Progenitor cell of endocrine pancreas (in vitro differentiated cells): Measurements from ENCODE around the gene GPR45. TPM values are rescaled to one million over a fixed set of nuclear protein-coding genes. Genes with fewer than 3 reads are reported as not detected.

Source experiments
- DNase-seq: peaks from one replicate; pipeline ENCODE4 v3.0.0; 2021; ENCODE audit warnings: low spot score; ENCODE audit not compliant: unreplicated experiment
- H3K27ac Mint-ChIP-seq: 2 replicates; pipeline ENCODE4 v1.8.0; 2021; ENCODE audit warnings: mild to moderate bottlenecking, moderate library complexity, mixed read lengths
- H3K27me3 Mint-ChIP-seq: 2 replicates; pipeline ENCODE4 v1.8.0; 2021; ENCODE audit warnings: mixed read lengths
- H3K36me3 Mint-ChIP-seq: 2 replicates; pipeline ENCODE4 v1.8.0; 2022; ENCODE audit warnings: mixed read lengths; ENCODE audit not compliant: insufficient read depth
- H3K4me1 Mint-ChIP-seq: 2 replicates; pipeline ENCODE4 v1.8.0; 2021; ENCODE audit warnings: low read depth, mixed read lengths
- H3K4me3 Mint-ChIP-seq: 2 replicates; pipeline ENCODE4 v1.8.0; 2021; ENCODE audit warnings: low read depth, mild to moderate bottlenecking, moderate library complexity, mixed read lengths
- H3K9me3 Mint-ChIP-seq: 2 replicates; pipeline ENCODE4 v1.8.0; 2021; ENCODE audit warnings: low read depth, mixed read lengths
- total RNA-seq: library from RNA; stranded (reverse); gene quantifications from 2 replicates; pipeline ENCODE4 v1.2.1, GENCODE V29; 2021
- TF ChIP-seq, protein P1 (sequence below): fragments of 200-600 bp; sonication (generic); IDR thresholded peaks from one replicate; pipeline ENCODE4 v1.5.0; 2021; ENCODE audit warnings: antibody characterized with exemption, mild to moderate bottlenecking; ENCODE audit not compliant: unreplicated experiment

Gene GPR45
- total RNA-seq, 1 donor from 2014 or later: not detected

DNA sequence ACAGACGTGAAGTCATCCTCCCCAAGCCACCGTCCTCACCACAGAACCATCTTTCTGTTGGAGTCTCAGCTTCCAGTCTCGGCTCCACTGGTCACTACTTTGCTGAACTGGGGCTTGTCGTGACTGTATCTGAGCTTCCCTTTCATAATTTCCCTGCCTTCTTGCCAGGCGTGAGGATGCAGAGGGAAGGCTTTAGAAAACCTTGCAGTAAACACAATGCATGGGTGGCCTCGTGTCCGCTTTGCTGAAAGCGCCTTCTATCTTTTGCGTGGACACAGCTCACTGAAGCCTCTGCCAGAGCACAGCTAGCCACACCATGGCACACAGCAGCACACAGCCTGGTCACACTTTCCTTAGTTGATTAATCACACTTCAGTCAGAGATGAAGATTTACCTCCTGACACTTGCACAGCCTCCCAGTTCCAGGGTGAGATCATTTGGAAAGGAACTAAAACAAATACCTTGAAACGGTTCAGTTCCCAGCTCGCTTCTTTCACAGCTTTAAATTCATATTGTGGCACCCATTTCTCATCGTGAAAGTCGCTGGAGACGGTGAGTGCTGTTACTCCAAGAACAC lies 2.8 kb upstream of the GPR45 start:
- Mint-ChIP-seq H3K27ac (no peak overlapping the region), H3K9me3 (no peaks in the 10 kb centered on the region), H3K4me1 (no peaks in the 10 kb centered on the region), H3K4me3 (no peak overlapping the region), H3K27me3 (peaks cover 22% of the 10 kb centered on the region), H3K36me3 (no peaks in the 10 kb centered on the region)
- no peak for DNase-seq
- TF ChIP-seq, protein P1, sequence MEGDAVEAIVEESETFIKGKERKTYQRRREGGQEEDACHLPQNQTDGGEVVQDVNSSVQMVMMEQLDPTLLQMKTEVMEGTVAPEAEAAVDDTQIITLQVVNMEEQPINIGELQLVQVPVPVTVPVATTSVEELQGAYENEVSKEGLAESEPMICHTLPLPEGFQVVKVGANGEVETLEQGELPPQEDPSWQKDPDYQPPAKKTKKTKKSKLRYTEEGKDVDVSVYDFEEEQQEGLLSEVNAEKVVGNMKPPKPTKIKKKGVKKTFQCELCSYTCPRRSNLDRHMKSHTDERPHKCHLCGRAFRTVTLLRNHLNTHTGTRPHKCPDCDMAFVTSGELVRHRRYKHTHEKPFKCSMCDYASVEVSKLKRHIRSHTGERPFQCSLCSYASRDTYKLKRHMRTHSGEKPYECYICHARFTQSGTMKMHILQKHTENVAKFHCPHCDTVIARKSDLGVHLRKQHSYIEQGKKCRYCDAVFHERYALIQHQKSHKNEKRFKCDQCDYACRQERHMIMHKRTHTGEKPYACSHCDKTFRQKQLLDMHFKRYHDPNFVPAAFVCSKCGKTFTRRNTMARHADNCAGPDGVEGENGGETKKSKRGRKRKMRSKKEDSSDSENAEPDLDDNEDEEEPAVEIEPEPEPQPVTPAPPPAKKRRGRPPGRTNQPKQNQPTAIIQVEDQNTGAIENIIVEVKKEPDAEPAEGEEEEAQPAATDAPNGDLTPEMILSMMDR: no peak

DNA sequence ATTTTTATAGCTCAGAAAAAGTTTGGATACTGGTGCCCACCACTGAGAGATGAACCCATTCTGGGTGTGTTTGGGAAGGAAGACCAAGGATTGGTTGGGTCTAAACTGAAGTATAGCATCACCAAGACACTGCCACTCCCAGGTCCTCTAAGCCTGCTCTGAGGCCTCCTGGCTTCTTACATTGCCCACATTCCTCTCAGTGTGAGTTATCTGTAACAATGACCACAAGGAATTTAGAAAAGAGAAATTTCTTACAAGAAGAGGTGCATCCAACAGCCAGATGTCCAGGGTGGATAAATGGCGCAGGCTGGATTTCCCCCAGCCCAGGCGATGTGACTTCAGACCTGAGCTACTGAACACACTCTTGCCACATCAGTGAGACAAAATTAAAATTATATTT lies 1.6 kb upstream of the GPR45 start:
- DNase-seq: no peak
- Mint-ChIP-seq H3K9me3 (no peaks in the 10 kb centered on the region), H3K27me3 (peaks cover 22% of the 10 kb centered on the region), H3K27ac (no peak overlapping the region), H3K4me3 (no peak overlapping the region), H3K36me3 (no peaks in the 10 kb centered on the region), H3K4me1 (no peaks in the 10 kb centered on the region)
- TF ChIP-seq, protein P1: no peak

DNA sequence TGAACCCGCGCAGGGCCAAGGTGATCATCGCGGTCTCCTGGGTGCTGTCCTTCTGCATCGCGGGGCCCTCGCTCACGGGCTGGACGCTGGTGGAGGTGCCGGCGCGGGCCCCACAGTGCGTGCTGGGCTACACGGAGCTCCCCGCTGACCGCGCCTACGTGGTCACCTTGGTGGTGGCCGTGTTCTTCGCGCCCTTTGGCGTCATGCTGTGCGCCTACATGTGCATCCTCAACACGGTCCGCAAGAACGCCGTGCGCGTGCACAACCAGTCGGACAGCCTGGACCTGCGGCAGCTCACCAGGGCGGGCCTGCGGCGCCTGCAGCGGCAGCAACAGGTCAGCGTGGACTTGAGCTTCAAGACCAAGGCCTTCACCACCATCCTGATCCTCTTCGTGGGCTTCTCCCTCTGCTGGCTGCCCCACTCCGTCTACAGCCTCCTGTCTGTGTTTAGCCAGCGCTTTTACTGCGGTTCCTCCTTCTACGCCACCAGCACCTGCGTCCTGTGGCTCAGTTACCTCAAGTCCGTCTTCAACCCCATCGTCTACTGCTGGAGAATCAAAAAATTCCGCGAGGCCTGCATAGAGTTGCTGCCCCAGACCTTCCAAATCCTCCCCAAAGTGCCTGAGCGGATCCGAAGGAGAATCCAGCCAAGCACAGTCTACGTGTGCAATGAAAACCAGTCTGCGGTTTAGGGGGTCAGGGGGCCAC lies 897 bp downstream of the GPR45 start:
- no peak overlapping the region for H3K4me3 Mint-ChIP-seq

DNA sequence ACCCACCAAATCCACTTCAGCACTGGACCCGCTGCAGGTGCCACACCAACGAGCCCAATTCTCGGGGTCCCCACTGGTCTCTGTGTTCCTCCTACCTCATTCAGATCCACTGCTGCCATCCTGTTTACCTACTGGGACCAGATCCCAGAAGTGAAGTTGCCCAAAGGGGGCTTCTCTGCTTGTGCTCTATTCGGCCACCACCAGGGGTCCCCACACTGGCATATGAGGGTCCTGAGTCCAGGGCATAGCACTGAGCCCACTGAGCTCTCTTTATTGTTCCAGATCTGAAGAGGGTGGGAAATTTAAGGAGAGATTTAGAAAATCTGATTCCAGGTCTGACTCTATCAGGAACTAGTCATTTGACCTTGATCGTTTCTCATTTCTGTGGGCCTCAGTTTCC lies 2.4 kb downstream of the GPR45 start:
- H3K9me3 Mint-ChIP-seq: no peaks in the 10 kb centered on the region
- no peak overlapping the region for H3K4me3 Mint-ChIP-seq
- H3K27ac Mint-ChIP-seq: no peak overlapping the region
- H3K27me3 Mint-ChIP-seq: peaks cover 2% of the 10 kb centered on the region
- H3K36me3 Mint-ChIP-seq: no peaks in the 10 kb centered on the region
- H3K4me1 Mint-ChIP-seq: no peaks in the 10 kb centered on the region
- TF ChIP-seq, protein P1: peak; percentile 60
- DNase-seq: peak; percentile 16

More for the DNA sequence above, 897 bp downstream of the GPR45 start:
- Mint-ChIP-seq H3K27ac (no peak overlapping the region), H3K4me1 (no peaks in the 10 kb centered on the region), H3K9me3 (no peaks in the 10 kb centered on the region), H3K36me3 (no peaks in the 10 kb centered on the region), H3K27me3 (peaks cover 6% of the 10 kb centered on the region)
- DNase-seq: no peak
- TF ChIP-seq, protein P1: no peak

DNA sequence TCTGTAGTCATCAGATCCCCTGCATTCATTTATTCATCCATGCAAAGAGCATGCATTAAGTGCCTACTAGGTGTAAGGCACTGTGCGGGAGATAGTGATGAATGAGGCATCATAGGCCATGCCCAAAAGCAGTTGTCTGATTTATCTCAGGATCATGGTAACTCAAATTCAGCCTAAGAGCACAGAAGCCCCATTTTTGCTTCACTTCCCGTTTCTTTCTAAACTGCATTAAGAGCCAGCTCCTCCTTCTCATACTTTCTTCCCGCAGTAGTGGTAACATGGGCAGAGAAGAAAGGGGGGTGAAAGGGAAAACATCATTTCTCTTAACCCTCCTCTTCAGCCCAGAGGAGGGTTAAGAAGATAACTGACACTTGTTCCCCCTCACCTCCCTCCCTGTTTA lies 2.9 kb downstream of the GPR45 start:
- Mint-ChIP-seq H3K4me1 (no peaks in the 10 kb centered on the region), H3K9me3 (peaks cover 3% of the 10 kb centered on the region), H3K27me3 (no peaks in the 10 kb centered on the region), H3K27ac (no peak overlapping the region), H3K36me3 (peaks cover 2% of the 10 kb centered on the region), H3K4me3 (no peak overlapping the region)
- TF ChIP-seq, protein P1: no peak
- DNase-seq: no peak
